Right hindlimb (tissue), 1 donor: Measurements from ENCODE around the gene CHST13.
"Not testable (repeated sequence)": the region's sequence is repeated elsewhere in the genome, so short reads cannot be mapped to it uniquely, and the experiment has no call there.

Source experiments
- DNase-seq: peaks from one replicate; pipeline ENCODE4 v3.0.0-alpha.2; 2018

Gene CHST13

DNA sequence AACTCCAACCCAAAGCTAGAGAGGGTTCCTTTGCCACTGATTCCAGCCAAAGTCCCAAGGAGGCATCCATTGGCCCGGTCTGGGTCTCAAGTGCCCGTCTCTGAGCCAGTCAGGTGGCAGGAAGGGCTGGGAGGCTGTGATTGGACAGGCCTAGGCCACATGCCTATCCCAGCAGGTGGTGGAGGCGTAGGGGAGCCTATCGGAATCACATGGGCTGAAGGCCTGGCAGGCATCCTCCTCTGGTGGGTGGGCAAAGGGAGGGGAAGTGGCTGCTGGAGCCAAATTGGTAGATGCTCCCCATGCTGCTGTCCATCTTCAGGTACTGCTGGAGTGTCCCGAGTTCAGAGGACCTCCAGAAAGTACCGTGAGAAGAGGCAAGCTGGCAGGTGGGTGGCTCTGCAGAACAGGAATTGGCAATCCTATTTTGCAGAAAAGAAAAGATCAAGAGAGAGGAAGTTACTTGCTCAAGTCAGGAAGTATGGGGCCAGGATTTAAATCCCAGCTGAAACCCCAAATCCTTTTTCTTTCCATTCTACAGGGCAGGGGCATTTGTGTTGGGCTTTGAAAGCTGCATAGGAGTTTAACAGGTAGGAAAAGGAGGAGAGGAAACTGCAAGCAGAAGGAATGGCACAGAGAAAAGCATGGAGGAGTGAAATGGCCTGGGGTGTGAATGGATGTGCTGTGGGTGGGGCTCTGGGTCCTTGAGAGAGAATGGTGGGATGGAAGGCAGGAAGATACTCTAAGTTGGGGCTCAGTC, 3.7 kb downstream of the CHST13 start:
- DNase-seq = no peak

DNA sequence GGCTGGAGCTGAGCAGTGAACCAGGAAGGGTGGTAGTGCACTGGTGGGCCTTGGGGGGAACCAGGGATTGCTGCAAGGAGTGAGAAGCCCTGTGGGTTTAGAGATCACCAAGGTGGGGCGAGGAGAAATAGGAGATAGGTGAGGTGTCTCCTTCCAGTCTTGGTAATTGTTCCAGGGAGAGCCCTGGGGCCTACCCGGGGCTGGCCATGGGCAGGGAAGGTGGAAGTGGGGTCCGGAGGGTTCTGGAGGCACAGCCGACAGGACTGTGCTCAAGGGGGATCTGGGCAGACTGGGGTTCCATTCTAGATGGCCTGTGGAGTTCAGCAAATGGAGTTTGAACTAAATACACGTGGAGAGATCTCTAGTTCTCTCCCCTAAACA, 4.5 kb downstream of the CHST13 start:
- no peak for DNase-seq

DNA sequence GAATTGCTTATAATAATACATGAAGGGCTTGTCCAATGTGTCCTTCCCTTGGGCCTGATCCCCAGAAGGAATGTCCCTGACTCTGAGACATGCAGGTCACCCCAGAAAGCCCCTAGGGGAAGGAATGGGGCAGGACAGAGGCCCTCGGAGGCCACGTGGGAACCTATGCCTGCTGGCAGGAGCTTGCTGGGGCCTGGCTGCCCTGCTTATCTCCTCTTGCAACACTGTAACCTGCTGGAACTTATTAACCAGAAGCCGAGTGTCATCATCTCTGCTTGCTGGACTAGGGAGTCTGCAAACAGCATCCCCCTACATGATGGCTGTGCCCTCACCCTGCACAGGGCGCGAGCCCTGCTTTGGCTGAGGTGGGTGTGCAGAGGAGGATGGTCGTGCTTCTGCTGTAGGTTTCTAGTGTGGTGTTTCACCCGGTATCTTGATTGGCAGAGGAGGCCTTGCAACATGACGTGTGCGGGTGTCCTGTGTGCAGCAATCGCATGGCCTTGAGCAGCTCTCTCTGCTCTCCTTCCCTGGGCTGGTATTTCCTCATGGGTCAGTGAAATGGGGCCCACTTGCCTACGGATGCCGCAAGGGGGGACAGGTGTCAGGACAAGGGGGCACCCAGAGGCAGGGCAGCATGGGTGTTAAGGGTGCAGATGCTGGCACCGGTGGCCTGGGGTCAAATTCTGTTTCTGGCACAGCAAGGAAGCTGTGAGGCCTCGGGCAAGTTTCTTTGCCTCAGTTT, 5.0 kb downstream of the CHST13 start:
- no peak for DNase-seq

DNA sequence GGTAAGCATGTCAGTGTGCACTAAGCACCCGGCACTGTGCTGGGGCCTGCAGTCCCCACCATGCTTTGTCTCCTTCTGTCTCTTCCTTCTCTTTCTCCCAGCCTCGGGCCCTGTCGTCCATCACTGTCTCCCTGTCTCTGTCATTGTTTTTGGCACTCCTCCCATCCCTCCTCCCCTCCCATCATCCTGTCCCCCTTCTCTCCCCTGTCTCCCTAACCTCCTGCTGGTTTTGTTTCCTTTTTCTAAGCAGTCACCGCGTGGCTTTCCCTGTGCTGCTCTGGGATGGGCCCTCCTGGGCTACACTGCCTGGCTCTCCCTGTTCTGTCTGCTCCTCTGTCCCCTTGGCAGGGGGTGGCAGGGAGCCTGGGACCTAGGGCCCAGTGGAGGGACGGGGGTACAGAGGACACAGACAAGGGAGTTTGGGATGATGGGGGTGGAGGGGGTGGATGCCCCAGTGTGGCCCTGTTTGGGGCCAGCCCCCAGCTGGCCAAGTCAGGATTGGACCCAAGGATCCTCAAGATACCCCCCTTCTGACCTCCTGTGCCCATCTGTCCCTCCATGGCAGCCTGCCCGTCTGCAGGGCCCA, 5.7 kb downstream of the CHST13 start:
- no peak for DNase-seq

DNA sequence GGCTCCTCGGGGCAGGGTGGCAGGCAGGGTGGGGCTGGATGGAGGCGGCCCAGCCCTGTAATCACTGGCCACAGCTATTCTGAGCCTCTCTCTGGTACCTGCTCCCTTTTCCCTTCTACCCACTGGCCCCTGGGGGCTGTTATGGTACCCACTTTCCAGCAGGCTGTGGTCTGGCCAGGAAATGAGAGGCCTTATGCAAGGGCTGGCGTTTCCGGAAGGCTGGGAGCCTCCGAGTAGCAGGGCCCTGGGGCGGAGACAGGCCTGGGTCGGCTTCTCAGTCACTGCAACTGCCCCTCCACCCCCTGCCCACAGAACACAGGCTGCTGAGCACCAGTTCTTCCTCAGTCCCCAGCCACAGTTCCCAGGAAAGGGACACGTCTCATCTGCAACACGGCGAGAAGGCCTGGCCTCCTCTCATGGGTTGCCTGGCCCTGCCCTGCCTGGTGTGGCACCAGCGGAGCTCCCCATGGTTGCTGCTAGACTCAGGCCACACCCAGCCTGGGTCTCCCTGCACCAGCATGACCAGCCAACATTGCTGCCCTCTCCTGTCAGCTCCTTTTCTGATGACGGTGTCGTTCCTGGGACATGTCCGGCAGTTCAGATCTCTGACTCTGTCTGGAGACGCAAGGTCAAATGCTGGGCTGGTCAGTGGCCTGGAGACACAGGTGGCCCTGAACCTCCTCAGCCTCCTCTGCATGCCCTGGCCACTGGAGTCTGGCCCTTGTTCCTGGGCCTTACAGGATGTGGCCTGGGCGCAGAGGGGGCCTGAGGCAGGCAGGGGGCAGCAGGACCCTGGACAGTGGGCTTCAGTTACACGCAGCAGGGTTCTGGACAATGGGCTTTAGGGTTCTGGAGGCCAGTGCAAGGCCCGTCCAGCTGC, 6.5 kb downstream of the CHST13 start:
- peak; percentile 75 for DNase-seq

DNA sequence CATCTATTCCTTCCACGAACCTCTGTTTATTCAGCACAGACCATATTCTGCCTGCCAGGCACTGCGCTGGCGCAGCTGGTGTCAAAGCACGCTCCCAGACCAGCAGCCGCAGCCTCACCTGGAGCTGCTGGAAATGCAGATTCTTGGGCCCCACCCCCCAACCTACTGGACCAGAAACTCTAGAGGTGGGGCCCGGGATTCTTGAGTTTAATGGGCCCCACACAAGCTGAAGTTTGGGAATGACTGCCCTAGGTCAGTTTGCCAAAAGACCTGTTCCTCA, 7.0 kb downstream of the CHST13 start:
- DNase-seq = no peak

DNA sequence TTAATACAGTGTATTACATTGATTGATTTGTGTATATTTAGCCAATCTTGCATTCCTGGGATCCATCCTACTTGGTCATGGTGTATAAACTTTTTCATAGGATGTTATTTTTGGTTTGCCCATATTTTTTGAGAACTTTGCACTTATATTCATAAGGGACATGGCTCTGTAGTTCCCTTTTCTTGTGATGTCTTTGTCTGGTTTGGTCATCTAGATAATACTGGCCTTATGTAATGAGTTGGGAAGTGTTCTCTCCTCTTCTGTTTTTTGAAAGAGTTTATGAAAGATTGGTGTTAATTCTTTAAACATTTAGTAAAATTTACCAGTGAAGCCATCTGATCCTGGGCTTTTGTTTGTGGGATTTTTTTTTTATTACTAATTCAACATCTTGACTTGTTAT, 9.6 kb downstream of the CHST13 start:
- no peak for DNase-seq

DNA sequence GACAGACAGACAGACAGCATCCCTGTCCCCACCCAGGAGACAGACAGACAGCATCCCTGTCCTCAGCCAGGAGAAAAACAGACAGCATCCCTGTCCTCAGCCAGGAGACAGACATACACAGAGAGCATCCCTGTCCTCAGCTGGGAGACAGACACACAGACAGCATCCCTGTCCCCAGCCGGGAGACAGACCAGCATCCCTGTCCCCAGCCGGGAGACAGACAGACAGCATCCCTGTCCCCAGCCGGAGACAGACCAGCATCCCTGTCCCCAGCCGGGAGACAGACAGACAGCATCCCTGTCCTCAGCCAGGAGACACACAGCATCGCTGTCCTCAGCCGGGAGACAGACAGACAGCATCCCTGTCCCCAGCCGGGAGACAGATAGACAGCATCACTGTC, 10.8 kb downstream of the CHST13 start:
- DNase-seq = not testable (repeated sequence)

DNA sequence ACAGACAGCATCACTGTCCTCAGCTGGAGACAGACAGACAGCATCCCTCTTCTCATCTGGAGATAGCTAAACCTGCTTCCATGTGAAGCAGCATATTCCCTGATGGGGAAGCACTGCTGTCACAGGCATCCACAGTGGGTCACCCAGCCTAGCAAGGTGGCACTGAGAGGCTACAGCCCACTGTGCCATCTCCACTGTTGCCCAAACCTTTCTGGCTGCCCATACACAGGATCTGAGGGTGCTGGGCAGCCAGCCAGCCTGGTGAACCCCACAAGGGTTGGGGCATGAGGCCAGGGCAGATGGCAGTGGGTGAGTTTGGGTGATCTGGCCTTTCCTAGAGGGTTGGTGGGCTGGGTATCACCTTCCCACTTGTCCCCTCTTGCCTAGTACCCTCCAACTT, 11.7 kb downstream of the CHST13 start:
- no peak for DNase-seq

DNA sequence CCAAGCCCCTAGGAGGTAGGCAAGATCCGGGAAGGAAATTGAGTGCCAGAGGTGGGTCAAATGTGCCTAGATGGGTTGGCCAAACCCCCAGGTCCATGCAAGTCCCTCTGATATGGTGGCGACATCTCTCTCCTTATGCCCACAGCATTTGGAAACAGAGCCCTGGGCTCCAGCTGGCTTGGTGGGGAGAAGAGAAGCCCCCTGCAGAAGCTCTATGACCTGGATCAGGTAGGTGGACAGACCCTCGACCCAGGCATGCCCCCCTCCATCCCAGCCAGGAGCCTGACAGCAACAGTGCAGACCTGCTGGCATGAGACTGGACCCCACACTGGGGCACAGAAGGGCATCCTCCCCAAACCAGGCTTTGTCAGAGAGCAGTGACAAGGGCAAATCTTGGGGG, 12.2 kb downstream of the CHST13 start:
- no peak for DNase-seq

DNA sequence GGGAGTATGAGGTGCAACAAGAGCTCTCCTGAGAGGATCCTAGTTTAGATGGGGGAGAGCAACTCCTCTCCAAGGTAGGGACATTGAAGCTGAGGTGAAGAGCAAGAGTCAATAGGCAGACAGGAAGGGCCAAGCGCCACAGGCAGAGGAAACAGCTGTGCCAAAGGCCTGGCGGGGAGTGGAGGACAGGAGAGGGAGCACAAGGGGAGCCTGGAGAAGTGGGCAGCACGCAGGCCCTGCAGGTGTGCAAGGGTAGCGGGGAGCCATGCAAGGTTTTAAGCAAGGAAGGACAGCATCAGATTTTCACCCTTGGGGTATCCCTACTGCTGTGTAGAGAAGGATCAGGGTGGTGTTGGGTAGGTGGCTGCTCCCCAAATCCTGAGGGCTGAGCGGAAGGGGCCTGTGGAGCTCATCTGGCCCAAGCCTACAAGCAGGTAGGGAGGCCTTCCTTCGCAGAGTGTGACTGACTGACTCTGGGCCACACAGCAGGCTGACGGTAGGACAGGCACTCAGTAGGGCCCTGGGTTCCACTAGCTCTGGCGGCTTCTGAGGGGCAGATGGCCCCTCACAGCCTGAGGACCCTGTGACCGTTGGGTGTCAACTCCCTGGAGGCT, 13.3 kb downstream of the CHST13 start:
- DNase-seq = peak; percentile 11

DNA sequence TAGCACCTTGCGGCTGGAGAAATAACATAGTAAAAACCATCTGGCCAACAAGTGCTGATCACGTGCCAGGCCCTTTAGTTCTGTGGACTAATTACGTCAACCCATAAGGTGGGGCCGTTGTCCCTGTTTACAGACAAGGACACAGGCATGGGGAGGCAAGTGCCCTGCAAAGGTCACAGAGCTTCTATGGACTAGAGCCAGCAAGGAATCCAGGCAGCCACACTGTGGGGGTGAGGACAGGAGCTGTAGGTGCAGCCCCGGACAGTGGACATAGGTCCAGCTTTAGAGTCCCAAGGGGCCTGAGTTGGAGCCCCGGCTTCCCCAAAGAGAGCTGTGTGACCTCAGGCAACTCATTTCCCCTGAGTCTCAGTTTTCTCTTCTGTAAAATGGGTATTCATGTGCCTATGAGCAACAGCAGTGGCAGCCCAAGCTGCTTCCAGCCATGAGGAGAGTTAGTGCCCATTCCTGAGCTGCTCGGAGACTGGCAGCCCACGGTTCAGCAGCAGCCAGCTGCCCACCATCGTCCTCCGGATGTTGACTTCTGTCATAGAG, 13.9 kb downstream of the CHST13 start:
- DNase-seq = peak; percentile 9

DNA sequence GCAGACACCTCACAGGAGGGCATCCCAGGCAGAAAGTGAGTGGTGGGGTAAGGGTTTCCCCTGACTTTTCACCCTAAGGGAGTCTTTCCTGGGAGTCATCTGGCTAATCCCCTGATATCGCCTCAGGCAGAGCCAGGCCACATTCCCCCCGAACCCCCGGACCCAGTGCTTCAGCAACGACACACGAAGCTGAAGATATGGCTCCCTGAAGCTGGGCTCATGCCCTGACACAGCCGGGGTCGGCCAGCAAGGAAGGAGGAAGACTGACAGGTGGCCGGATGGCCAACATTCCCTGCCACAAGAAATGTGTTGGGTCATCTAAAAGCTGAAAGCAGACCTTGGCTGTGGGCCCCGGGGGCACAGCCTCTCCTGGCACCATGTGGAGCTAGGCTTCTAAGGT, 14.4 kb downstream of the CHST13 start:
- DNase-seq = peak; percentile 7

DNA sequence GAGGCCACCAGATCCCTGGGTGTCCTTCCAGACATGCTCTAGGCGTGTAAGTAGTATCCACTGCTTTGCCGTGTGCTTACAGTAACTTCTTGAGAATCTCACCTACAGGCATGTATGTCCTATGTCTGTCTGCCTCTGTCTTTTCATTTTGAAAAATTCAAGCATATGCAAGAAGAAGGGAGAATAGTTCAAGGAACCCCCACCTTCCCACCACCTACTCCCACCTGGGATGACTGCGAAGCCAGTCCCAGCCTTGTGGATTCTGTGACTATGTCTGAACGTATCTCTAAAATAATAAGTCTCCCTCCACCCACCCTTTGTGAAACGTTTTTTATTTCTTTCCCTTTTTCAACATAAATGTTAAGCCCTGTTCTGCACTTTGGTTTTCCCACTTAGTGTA, 15.0 kb downstream of the CHST13 start:
- DNase-seq = no peak

DNA sequence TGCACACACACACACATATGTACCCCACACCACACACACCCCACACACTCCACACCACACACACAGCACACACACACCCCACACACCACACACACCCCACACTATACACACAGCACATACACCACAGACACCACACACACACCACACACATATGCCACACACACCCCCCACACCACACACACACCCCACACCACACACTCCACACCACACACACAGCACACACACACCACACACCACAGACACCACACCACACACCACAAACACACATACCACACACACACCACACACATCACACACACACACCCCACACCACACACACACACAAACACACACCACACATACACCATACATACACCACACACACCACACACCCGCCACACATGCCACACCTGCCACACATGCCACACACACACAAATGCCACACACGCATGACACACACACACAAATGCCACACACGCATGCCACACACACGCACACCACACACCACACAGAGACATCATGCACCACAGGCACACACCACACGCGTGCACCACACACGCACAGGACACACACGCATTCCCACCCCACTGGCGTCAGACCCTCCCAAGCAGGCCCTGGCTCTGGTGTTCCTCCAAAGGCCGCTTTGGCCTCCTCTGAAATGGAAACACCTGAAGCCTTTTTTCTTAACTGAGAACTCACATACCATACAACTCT, 15.7 kb downstream of the CHST13 start:
- DNase-seq = peak; percentile 4

DNA sequence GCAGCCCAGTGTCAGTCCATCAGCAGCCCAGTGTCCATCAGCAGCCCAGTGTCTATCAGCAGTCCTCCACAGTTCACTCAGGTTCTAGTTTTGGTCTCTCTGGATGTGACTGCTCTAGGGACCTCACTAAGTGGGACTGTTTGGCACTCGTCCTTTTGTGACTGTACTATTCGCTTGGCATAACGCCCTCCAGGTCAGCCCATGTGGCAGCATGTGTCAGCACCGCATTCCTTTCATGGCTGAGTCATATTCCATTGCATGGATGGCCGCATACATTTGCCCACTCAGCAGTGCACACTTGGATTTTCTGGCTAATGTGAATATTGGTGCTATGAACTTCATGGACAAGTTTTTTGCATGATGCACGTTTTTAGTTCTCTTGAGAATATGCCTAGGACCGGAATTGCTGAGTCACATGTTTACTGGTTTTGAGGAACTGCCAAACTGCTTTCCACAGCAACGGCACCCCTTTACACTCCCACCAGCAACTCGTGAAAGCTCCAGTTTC, 16.4 kb downstream of the CHST13 start:
- DNase-seq = peak; percentile 22

DNA sequence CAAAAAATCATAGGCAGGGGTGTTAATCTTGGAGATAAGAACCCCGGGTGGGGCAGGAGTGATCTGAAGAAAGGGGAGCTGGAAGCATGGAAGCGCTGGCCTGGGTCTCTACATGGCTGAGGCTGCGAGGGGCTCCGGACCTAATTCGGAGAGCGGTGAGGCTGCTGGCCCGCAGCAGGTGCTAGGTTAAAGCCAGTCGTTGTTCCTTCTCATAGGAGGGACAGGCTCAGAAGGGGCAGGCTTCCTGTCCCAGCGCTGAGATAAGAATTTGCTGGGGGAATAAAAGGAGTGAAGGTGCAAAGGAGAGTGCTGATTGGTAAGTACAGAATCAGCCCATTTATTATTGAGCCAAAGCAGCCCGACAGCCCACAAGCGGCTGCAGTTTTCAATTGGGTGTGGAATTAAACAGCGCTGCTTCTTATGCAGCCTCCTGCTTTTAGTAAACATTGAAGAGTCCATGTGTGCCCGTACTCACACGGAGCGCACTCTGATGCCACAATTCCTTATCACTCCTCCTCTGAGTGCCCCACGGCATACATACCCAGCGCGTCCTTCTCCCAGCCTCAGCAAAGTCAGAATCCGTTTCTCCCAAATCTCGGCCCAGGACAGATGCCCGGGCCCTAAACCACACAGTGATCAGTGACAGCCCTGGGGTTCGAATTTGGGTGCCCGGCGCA, 17.1 kb downstream of the CHST13 start:
- peak; percentile 8 for DNase-seq

DNA sequence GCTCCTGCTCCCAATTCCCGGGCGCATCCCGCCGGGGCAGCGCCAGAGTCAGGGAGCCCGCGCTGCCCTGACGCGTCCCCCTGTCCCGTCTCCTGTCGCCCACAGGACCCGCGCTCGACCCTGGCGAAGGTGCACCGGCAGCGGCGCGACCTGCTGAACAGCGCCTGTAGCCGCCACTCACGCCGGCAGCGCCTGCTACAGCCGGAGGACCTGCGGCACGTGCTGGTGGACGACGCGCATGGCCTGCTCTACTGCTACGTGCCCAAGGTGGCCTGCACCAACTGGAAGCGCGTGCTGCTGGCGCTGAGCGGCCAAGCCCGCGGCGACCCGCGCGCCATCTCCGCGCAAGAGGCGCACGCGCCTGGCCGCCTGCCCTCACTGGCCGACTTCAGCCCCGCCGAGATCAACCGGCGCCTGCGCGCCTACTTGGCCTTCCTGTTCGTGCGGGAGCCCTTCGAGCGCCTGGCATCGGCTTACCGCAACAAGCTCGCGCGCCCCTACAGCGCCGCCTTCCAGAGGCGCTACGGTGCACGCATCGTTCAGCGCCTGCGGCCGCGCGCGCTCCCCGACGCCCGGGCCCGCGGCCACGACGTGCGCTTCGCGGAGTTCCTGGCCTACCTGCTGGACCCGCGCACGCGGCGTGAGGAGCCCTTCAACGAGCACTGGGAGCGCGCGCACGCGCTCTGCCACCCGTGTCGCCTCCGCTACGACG, 17.8 kb downstream of the CHST13 start:
- peak; percentile 16 for DNase-seq

DNA sequence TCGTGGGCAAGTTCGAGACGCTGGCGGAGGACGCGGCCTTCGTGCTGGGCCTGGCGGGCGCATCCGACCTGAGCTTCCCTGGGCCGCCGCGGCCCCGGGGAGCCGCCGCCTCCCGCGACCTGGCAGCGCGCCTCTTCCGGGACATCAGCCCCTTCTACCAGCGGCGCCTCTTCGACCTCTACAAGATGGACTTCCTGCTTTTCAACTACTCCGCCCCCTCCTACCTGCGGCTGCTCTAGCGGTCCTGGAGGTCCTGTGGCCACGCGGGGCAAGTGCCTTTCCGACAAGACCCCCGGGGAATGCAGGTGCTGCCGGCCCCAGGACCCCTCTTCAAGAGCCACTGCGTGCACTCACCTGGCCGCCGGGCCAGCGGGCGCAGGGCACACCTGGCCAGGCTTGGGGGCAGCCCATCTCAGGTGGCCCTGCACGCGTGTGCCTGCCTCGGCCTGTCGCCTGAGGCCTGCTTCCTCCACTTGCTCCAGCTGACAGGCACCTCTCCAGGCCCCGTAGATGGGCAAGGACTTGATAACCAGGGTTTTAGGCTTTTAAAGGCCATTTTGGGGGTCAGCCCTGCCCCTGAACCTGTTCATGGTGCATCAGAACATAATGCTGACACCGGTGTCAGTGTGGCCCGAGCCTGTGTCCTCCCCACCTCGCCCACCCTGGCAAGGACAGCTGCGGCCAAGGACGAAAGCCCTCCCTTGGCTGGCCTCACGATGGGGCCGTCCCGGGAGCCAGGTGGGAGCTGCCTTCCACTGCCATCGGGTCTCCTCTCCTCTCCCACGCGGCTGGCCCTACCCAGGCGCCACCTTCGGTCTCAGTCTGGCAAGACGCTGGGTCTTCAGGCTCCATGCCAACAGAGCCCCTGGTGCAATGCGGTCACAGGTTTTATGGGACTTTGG, 18.6 kb downstream of the CHST13 start:
- DNase-seq = peak; percentile 13
